GM18870 (cell line): ENCODE results near the gene KMT2C.
"Not testable (repeated sequence)": the region's sequence is repeated elsewhere in the genome, so short reads cannot be mapped to it uniquely, and the experiment has no call there.

ENCODE experiments used
- ATAC-seq: cut with Tn5 transposase; IDR thresholded peaks from one replicate; pipeline ENCODE4 v1.9.1; 2021; ENCODE audit warnings: moderate library complexity; ENCODE audit not compliant: unreplicated experiment

The KMT2C gene

GRCh38 chr7:152363798-152364197, 72.0 kb downstream of the KMT2C start:
- no peak for ATAC-seq

- ATAC-seq = no peak
Observed at GRCh38 chr7:152362128-152362926, 73.5 kb downstream of the KMT2C start.

DNA sequence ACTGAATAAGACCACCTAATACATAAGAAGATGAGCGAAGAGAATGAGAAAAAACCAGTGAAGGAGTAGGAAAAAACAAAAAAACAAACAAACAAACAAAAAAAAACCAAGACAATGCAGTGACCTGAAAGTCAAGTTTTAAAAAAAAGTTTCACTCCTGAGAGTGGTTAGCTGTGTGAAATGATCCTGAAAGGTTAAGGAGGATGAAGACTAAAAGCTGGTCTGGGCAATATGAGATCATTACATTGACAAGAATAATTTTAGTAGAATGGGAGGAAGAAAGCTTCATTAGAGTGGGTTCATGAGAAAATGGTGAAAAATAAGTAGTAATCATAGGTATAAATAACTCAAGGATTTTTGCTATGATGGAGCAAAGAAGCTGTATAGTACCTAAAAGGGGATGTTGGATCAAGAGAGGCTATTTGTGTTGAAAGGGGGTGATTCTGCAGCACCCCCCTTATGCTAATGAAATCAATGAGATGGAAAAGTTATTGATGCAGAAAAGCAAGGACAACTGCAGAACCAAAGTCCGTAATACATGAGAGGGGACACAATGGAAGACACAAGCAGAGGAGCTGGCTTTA, 80.2 kb downstream of the KMT2C start:
- ATAC-seq = peak; percentile 75

GRCh38 chr7:152354061-152354460, 81.7 kb downstream of the KMT2C start:
- ATAC-seq = no peak

GRCh38 chr7:152353281-152353680, 82.5 kb downstream of the KMT2C start:
- not testable (repeated sequence) for ATAC-seq

DNA sequence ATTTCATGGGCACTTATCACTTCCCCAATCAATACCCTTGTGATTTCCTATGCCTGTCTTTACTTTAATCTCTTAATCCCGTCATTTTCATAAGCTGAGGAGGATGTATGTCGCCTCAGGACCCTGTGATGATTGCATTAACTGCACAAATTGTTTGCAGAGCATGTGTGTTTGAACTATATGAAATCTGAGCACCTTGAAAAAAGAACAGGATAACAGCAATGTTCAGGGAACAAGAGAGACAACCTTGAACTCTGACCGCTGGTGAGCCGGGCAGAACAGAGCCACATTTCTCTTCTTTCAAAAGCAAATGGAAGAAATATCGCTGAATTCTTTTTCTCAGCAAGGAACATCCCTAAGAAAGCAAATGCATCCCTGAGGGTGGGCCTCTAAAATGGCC, 84.1 kb downstream of the KMT2C start:
- not testable (repeated sequence) for ATAC-seq

- no peak for ATAC-seq
Observed at GRCh38 chr7:152351168-152351567, 84.6 kb downstream of the KMT2C start.

GRCh38 chr7:152347888-152348287, 87.9 kb downstream of the KMT2C start:
- ATAC-seq = no peak

DNA sequence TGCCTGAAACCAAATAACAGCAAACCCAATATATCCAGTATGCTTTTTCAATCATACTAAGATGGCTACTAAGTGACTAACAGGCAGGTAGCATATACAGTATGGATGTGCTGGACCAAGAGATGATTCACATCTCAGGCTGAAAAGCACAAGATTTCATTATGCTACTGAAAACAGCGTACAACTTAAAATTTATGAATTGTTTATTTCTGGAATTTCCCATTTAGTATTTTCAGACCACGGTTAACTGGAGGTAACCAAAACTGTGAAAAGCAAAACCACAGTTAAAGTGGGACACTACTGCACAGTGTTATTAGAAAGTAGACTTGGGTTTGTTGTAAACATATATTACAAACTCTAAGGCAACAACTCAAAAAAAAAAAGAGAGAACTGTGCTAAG, 91.5 kb downstream of the KMT2C start:
- peak; percentile 46 for ATAC-seq

DNA sequence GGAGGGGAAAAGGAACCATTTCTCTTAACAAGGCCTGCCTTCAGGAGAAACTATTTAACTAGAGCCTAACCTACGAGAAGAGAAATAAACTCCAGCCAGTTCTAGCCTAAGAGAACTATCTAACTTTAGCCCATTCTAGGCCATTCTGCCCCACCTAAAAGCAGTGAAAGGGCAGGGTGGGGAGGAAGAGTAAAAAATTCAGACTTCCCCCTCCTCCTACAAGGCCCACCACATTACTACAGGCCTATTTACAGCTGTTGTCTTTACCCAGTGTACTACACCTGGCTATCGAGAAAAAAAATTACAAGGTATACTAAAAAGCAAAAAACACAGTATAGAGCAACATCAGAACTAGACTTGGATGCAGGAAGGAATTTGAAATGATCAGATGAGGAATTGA, 93.0 kb downstream of the KMT2C start:
- no peak for ATAC-seq

- no peak for ATAC-seq
Observed at GRCh38 chr7:152341914-152342236, 93.9 kb downstream of the KMT2C start.

DNA sequence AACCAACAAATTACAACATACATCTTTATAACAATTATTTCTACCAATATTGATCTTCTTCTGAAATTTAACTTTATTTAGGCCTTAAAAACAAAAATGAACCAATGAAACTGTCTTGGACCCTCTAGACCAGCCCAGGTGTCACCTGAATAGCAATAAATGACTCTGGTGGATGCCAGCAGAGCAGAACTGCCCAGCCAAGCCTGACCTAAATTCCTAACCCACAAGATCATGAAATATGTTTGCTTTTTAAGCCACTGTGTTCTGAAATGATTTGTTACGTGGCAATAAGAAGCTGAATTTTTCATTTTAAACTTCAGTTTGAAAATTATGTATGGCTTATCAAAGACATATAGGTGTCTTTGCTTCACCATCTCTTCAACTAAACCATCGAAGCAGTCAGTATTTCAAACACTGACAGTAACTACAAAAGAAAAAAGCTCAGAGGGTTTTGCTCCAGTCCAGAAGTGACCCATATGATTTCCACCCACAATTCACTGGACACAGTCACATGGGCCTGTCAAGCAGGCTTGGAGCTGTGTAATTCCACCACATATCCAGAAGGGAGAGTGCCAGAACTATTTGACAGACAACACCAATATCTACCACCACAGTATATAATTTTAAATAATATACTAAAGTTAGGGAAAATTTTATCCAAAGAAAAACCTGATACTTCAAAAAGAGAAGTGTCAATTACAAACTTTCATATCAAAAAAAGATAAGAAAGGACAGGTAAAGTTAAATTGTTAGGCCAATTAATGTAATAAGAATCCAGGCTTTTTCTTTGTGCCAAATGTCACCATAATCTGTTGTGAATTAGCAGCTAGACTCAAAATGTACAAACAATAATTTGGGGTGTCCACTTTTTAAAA, 94.5 kb downstream of the KMT2C start:
- ATAC-seq = peak; percentile 42

DNA sequence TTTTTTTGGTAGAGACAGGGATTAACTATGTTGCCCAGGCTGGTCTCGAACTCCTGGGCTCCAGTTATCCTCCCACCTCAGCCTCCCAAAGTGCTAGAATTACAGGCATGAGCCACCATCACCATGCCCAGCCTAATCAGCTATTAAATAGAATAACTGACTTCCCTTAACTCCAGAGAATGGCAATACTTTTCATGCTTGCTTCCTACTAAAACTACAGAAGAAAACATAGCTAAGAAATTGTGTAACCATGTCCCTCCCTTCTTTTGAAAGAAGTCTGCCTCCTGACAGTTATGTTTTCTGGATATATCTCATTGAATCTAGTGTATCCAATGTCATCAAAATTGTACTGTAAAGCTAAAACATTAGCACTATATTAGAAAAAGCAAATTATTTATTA, 95.6 kb downstream of the KMT2C start:
- no peak for ATAC-seq

- no peak for ATAC-seq
Observed at GRCh38 chr7:152338561-152338960, 97.2 kb downstream of the KMT2C start.

GRCh38 chr7:152336754-152337368, 98.9 kb downstream of the KMT2C start:
- ATAC-seq = no peak

DNA sequence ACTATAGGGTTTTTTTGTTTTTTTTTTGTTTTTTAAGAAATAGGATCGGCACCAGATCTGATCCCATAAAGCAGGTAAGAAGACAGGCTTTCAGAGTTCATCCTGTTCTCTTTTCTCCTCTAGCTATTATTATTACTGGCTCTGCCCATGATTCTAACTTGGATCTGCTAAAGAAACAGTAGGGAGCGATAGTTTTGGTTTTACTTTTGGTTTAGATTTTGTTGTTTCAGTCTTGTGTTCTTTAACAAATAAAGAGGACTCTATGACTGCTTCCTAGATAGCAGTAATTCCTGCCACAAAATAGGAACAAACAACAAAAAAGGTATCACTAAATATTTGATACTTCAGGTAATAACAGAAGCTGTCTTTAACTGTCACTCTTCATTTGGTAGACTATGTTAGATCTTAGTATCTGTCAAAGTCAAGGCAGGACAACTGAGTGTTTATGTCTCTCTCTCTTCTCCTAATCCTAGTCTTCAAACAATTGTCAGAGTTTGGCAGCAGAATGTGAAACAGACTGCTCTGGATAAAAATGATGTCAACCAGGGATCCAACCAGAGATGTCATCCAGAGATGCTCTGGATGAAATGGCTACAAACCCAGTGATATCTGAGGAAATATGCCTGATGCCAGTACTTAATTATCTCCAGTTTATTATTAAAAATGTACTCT, 99.8 kb downstream of the KMT2C start:
- peak; percentile 68 for ATAC-seq

- ATAC-seq = no peak
Observed at GRCh38 chr7:152333134-152333533, 102.7 kb downstream of the KMT2C start.

GRCh38 chr7:152330827-152331226, 105.0 kb downstream of the KMT2C start:
- no peak for ATAC-seq

GRCh38 chr7:152329469-152329868, 106.3 kb downstream of the KMT2C start:
- no peak for ATAC-seq

DNA sequence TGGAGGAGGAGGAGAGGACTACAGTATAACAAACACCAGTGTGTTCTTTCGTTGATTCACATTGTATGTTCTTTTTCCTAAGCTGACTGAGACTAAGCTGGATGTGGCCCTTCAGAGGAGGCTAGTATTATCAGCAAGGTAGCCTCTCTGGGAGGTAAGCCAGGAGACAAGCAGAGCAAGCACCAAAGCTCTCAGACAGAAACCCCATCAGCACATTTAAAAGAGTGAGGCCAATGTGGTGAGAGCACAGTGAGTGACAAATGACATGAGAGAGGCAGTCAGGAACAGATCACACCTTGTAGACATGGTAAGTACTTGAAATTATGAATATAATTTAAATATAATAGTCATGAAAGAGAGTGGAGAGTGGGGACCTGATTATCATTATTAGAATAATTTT, 107.6 kb downstream of the KMT2C start:
- ATAC-seq = no peak

GRCh38 chr7:152315845-152316244, 120.0 kb downstream of the KMT2C start:
- no peak for ATAC-seq
